IMR-90 (cell line): ENCODE results near the gene FOCAD. TPM values are rescaled to one million over a fixed set of nuclear protein-coding genes. Genes with fewer than 3 reads are reported as not detected.

Source experiments
- ATAC-seq: fragments of 200-7000 bp; cut with Tn5 transposase; 2 replicates; pipeline ENCODE4 v1.9.1; 2020; ENCODE audit warnings: low read depth, mild to moderate bottlenecking, moderate library complexity
- BruUV-seq: library from RNA; stranded (reverse); fragments of 400-500 nt; replicated peaks from 2 replicates; lab custom pipeline; 2021; lab: Mats Ljungman, UMichigan
- CTCF ChIA-PET: fragments of 300-600 bp; formaldehyde crosslinking; extraction: SDS; loops from one replicate; lab custom pipeline; 2021; ENCODE audit warnings: antibody characterized with exemption; lab: Yijun Ruan, JAX
- POLR2A ChIA-PET: fragments of 300-600 bp; sonication (Branson Sonifier 250); formaldehyde crosslinking; loops from one replicate; lab custom pipeline; 2022; ENCODE audit warnings: antibody characterized with exemption; ENCODE audit not compliant: unreplicated experiment; lab: Charles Lee
- DNase-seq: peaks from one replicate; pipeline ENCODE4 v3.0.0; 2013
- H2AFZ ChIP-seq: replicated peaks from 2 replicates; pipeline ENCODE3; 2013; ENCODE audit warnings: low read length, mild to moderate bottlenecking; ENCODE audit not compliant: poor library complexity
- H2AK5ac ChIP-seq: 2 replicates; pipeline ENCODE4 v1.6.1; 2013; ENCODE audit warnings: low read depth, low read length, inconsistent platforms
- H2AK9ac ChIP-seq: replicated peaks from 2 replicates; pipeline ENCODE3; 2013; ENCODE audit warnings: mild to moderate bottlenecking, low read depth, low read length, moderate library complexity; ENCODE audit not compliant: poor library complexity
- H2BK120ac ChIP-seq: 2 replicates; pipeline ENCODE4 v1.6.1; 2013; ENCODE audit warnings: low read depth, low read length, inconsistent platforms
- H2BK15ac ChIP-seq: 3 replicates; pipeline ENCODE4 v1.6.1; 2013; ENCODE audit warnings: low read depth, low read length, inconsistent platforms
- H2BK20ac ChIP-seq: 2 replicates; pipeline ENCODE4 v1.6.1; 2013; ENCODE audit warnings: low read depth, mild to moderate bottlenecking, inconsistent platforms, low read length, moderate library complexity
- H2BK5ac ChIP-seq: 2 replicates; pipeline ENCODE4 v1.6.1; 2013; ENCODE audit warnings: mild to moderate bottlenecking, low read depth, low read length, inconsistent platforms; ENCODE audit not compliant: poor library complexity, severe bottlenecking
- H3K14ac ChIP-seq: replicated peaks from 2 replicates; pipeline ENCODE4 v1.6.1; 2013; ENCODE audit warnings: low read depth, low read length, inconsistent platforms
- H3K18ac ChIP-seq: 2 replicates; pipeline ENCODE4 v1.6.1; 2013; ENCODE audit warnings: low read depth, low read length, control low read depth
- H3K23ac ChIP-seq: 2 replicates; pipeline ENCODE4 v1.6.1; 2013; ENCODE audit warnings: low read depth, low read length, inconsistent platforms
- H3K27ac ChIP-seq: 2 replicates; pipeline ENCODE4 v1.5.1; 2013; ENCODE audit warnings: mild to moderate bottlenecking, control low read depth, low read length; ENCODE audit not compliant: insufficient read depth
- H3K27me3 ChIP-seq: 2 replicates; pipeline ENCODE4 v1.6.1; 2013; ENCODE audit warnings: low read length; ENCODE audit not compliant: control insufficient read depth, insufficient read depth
- H3K36me3 ChIP-seq: 2 replicates; pipeline ENCODE4 v1.6.1; 2013; ENCODE audit warnings: low read length, mixed read lengths; ENCODE audit not compliant: control insufficient read depth, insufficient read depth
- H3K4ac ChIP-seq: 2 replicates; pipeline ENCODE4 v1.6.1; 2013; ENCODE audit warnings: low read depth, low read length, inconsistent platforms
- H3K4me1 ChIP-seq: 2 replicates; pipeline ENCODE4 v1.6.1; 2013; ENCODE audit warnings: low read length, mixed read lengths; ENCODE audit not compliant: control insufficient read depth, insufficient read depth
- H3K4me2 ChIP-seq: 2 replicates; pipeline ENCODE4 v1.6.1; 2013; ENCODE audit warnings: low read depth, mild to moderate bottlenecking, control low read depth, low read length, moderate library complexity
- H3K4me3 ChIP-seq: 2 replicates; pipeline ENCODE4 v1.5.1; 2013; ENCODE audit warnings: low read depth, mild to moderate bottlenecking, control low read depth, low read length, moderate library complexity; ENCODE audit not compliant: insufficient read depth
- H3K56ac ChIP-seq: 2 replicates; pipeline ENCODE4 v1.6.1; 2013; ENCODE audit warnings: low read length, inconsistent platforms; ENCODE audit not compliant: insufficient read depth; ENCODE audit errors: extremely low read depth
- H3K79me1 ChIP-seq, 2 experiments: 2 replicates each; pipeline ENCODE4 v1.6.1; 2013; ENCODE audit warnings: low read length in 2 of 2, inconsistent platforms in 1 of 2, low read depth in 1 of 2
- H3K9ac ChIP-seq: 2 replicates; pipeline ENCODE4 v1.6.1; 2013; ENCODE audit warnings: low read depth, low read length, control low read depth
- H3K9me1 ChIP-seq: 2 replicates; pipeline ENCODE4 v1.6.1; 2013; ENCODE audit warnings: low read length, inconsistent platforms; ENCODE audit not compliant: insufficient read depth
- H3K9me3 ChIP-seq: 2 replicates; pipeline ENCODE4 v1.6.1; 2013; ENCODE audit warnings: low read length; ENCODE audit not compliant: control insufficient read depth, insufficient read depth
- H4K20me1 ChIP-seq: 2 replicates; pipeline ENCODE4 v1.6.1; 2013; ENCODE audit warnings: low read length, inconsistent platforms; ENCODE audit not compliant: insufficient read depth
- H4K5ac ChIP-seq: 2 replicates; pipeline ENCODE4 v1.6.1; 2013; ENCODE audit warnings: mild to moderate bottlenecking, low read depth, low read length, control low read depth
- H4K8ac ChIP-seq, 2 experiments: 2 replicates each; pipeline ENCODE4 v1.6.1; 2013; ENCODE audit warnings: low read depth in 2 of 2, low read length in 2 of 2, control low read depth in 1 of 2, inconsistent platforms in 1 of 2
- H4K91ac ChIP-seq: 2 replicates; pipeline ENCODE4 v1.6.1; 2013; ENCODE audit warnings: low read depth, low read length, inconsistent platforms; ENCODE audit not compliant: insufficient read depth
- MAZ ChIP-seq: IDR thresholded peaks from 2 replicates; pipeline ENCODE4 v1.6.1; 2012; ENCODE audit warnings: low read depth, mild to moderate bottlenecking, low read length, improper control_type of control experiment, moderate library complexity, borderline replicate concordance
- NFE2L2 ChIP-seq: fragments of 150-350 bp; IDR thresholded peaks from 2 replicates; pipeline ENCODE4 v1.6.1; 2016; ENCODE audit warnings: low read depth, mild to moderate bottlenecking, low read length
- WGBS, 2 experiments: methylation state at CpG; one replicate each; pipeline versions ENCODE4 v1.1.5 to v1.1.7; 2013; ENCODE audit warnings: missing lambda C conversion rate in 2 of 2; ENCODE audit not compliant: insufficient read length in 1 of 2; ENCODE audit errors: extremely low coverage in 2 of 2; 5-methylcytosine and 5-hydroxymethylcytosine counted together
- dilution Hi-C: fragments of 300-500 bp; cut with HindIII; formaldehyde crosslinking; loops from one replicate; pipeline ENCODE4 v1.14.3; 2018; ENCODE audit warnings: low sequenced_read_pairs; ENCODE audit not compliant: unreplicated experiment
- in situ Hi-C: fragments of 300-500 bp; cut with MboI; formaldehyde crosslinking; loops from 3 replicates; pipeline ENCODE4 v1.14.3; 2019; ENCODE audit warnings: low sequenced_read_pairs, inconsistent platforms, mixed read lengths
- intact Hi-C: fragments of 100-400 bp; cut with micrococcal nuclease; formaldehyde crosslinking; loops from 2 replicates; pipeline ENCODE4 v1.10.0; 2022
- polyA plus RNA-seq, 3 experiments: library from polyadenylated mRNA; depleted of rRNA; stranded (reverse); fragments of >200 nt; gene quantifications; 2 replicates each; pipeline ENCODE4 v1.2.3, GENCODE V29; 2012; ENCODE audit warnings: low replicate concordance in 1 of 3
- total RNA-seq: library from RNA; depleted of rRNA; stranded (reverse); fragments of >200 nt; gene quantifications from 2 replicates; pipeline ENCODE4 v1.2.3, GENCODE V29; 2012

FOCAD gene
- total and polyA plus RNA-seq, 2 of the 4 experiments (the other 2 are of a cell fraction), result 28.8 to 91.2 TPM

DNA sequence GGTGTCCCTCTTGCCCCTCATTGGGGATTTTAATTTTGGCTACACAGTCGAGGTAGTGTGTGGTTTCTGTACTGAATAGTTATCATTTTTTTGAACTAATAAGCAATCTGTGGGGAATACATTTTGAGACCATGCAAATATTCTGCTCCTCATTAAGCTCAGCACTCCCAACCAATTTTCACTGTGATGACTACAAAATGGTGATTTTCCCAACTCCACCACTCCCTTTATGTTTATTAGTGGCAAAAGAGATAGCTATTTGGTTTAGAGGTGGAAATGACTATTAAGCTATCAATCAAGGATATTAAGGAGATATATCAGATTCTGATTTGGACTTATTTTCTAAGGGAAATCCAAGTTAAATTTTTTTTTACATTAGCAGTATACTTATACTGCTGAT is 62.9 kb downstream of the FOCAD start:
- Histone ChIP-seq H3K9me3 (no peaks in the 10 kb centered on the region), H3K36me3 (no peaks in the 10 kb centered on the region), H3K9ac (no peak overlapping the region), H2BK120ac (no peak overlapping the region), H3K4me2 (no peak overlapping the region), H4K5ac (no peak overlapping the region), H2BK20ac (no peak overlapping the region), H2AK5ac (no peak overlapping the region), H4K8ac (no peak overlapping the region), H3K4me1 (no peaks in the 10 kb centered on the region), H3K4me3 (no peak overlapping the region), H2BK5ac (no peak overlapping the region), H2BK15ac (no peak overlapping the region), H2AFZ (no peak overlapping the region), H4K20me1 (no peaks in the 10 kb centered on the region), H3K27ac (no peak overlapping the region), H3K27me3 (no peaks in the 10 kb centered on the region), H3K14ac (no peak overlapping the region), H3K23ac (no peak overlapping the region), H3K4ac (no peak overlapping the region), H4K91ac (no peak overlapping the region), H2AK9ac (no peak overlapping the region), H3K9me1 (no peaks in the 10 kb centered on the region), H3K79me1 (peaks cover 0 to 8% of the 10 kb centered on the region in 2 experiments; a peak in 3 of 4 replicates), H3K56ac (no peak overlapping the region), H3K18ac (no peak overlapping the region)
- DNase-seq (no peak), ATAC-seq (no peak)
- intact Hi-C loops, result loop anchor here (5.0 kb wide), 1 partner anchor 180 kb away; no protein-coding TSS in a partner anchor
- in situ Hi-C loops, result no loop called here
- dilution Hi-C loops, result no loop called here
- WGBS, 2 experiments, result no CpG with 5 or more reads among the region's 1 CpG
- TF ChIP-seq MAZ (no peak), NFE2L2 (no peak)
- no TSS peak for BruUV-seq
- CTCF ChIA-PET, result no interaction called here
- POLR2A ChIA-PET, result no interaction called here
